Activated T-helper 2 cell treated with anti-CD3 and anti-CD28 coated beads, Interferon-gamma antibody, Interleukin-2, Interleukin-4, amounts not matched to agents 10 μg/mL and 5 μg/mL and 100 μg/mL, durations not matched to agents 14 hours and 24 hours and 36 hours (primary cell): ENCODE results near the gene ARHGAP30. TPM values are rescaled to one million over a fixed set of nuclear protein-coding genes. Genes with fewer than 3 reads are reported as not detected.

Experiments used
- DNase-seq: peaks from one replicate; pipeline ENCODE4 v3.0.0; 2021; ENCODE audit warnings: low spot score
- H3K27ac Mint-ChIP-seq: one replicate; pipeline ENCODE4 v1.8.0; 2021; ENCODE audit warnings: mixed read lengths
- H3K27me3 Mint-ChIP-seq: one replicate; pipeline ENCODE4 v1.8.0; 2021; ENCODE audit warnings: low read depth, mixed read lengths
- H3K36me3 Mint-ChIP-seq: one replicate; pipeline ENCODE4 v1.8.0; 2021; ENCODE audit warnings: low read depth, mixed read lengths
- H3K4me1 Mint-ChIP-seq: one replicate; pipeline ENCODE4 v1.8.0; 2021; ENCODE audit warnings: low read depth, mixed read lengths
- H3K4me3 Mint-ChIP-seq: one replicate; pipeline ENCODE4 v1.8.0; 2021; ENCODE audit warnings: low read depth, mild to moderate bottlenecking, moderate library complexity, mixed read lengths
- H3K9me3 Mint-ChIP-seq: one replicate; pipeline ENCODE4 v1.8.0; 2021; ENCODE audit warnings: mixed read lengths
- intact Hi-C: fragments of 100-400 bp; cut with micrococcal nuclease; formaldehyde crosslinking; loops from one replicate; pipeline ENCODE4 v1.15.1; 2023
- total RNA-seq: library from RNA; stranded (reverse); gene quantifications from 2 replicates; pipeline ENCODE4 v1.2.3, GENCODE V29; 2022

The ARHGAP30 gene
- total RNA-seq, 1 donor from 2014 or later, result 161 TPM

DNA sequence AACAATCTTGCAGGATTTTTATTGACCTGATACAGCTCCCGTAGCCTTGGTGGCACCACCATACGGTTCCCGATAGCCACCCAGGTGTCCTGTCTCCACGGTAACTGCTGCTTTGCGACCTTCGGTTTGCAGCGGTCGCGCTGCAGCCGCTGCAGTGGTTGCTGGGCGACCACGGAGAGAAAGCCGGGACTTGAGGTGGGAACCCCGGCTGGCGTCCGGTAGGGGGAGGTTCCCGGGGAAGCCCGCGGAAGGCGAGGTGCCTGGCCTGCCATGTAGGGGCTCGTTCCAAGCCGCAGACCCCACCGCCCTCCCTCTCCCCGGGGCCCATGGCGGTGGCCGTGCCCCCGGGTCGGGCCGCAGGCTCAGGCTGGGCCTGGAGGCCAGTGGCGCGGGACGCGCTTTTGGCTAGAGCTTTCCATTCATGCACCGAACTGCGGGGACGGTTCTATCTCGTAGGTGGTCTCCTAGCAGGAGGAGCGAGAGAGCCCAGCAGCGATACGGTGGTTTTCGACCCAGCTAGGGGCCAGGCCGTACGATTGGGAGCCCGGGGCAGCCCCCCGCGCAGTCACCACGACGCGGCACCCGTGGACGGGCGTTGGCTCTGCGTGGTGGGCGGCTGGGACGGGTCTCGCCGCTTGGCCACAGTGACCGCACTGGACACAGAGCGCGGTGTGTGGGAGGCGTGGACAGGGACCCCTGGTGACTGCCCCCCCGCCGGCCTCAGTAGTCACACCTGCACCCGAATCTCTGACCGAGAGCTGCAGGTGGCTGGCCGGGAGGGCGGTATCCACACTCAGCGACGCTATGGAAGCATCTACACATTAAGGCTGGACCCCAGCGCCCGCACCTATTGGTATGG lies 28.7 kb upstream of the ARHGAP30 start, which contains the start of gene KLHDC9:
Gene KLHDC9 (plus strand): TSS at position 152 of the 859 bp plus-strand sequence. CDS start 175 bp downstream, at position 327.
- Mint-ChIP-seq H3K9me3 (no peaks in the 10 kb centered on the region), H3K27me3 (no peaks in the 10 kb centered on the region), H3K4me3 (peak within 1 kb of the TSS; percentile 78), H3K27ac (peak within 1 kb of the TSS; percentile 84), H3K4me1 (peaks cover 36% of the 10 kb centered on the region), H3K36me3 (peaks cover 29% of the 10 kb centered on the region)
- DNase-seq, result peak; percentile 63
- intact Hi-C loops, result loop anchor here (1.0 to 10.0 kb wide), 2 partner anchors 55 to 264 kb away; partner anchors contain the start of gene UFC1

DNA sequence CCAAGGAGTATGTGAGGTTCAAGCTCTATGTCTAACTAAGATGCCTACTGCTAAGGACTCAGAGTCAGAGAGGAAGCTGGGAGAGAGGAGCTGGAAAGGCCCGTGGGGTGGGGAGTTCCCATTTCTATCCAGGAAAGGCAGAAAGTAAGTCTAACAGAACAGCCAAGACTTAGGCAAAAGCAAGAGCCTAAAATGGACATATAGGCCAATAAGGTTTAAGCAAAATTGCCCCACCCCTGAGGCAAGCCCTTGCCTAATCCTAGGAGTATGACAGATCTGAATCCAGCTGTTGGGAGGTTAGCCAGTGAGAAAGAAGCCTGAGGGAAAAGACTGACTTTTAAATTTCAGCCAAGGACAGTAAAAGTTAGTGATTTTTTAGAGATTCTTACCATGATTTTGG lies 26.8 kb upstream of the ARHGAP30 start:
- H3K27ac Mint-ChIP-seq, result no peak overlapping the region
- H3K4me1 Mint-ChIP-seq, result peaks cover 52% of the 10 kb centered on the region
- H3K27me3 Mint-ChIP-seq, result no peaks in the 10 kb centered on the region
- no peak for DNase-seq
- intact Hi-C loops, result loop anchor here (2.0 to 10.0 kb wide), 2 partner anchors 18 to 262 kb away; no protein-coding TSS in a partner anchor
- peaks cover 21% of the 10 kb centered on the region for H3K36me3 Mint-ChIP-seq
- H3K4me3 Mint-ChIP-seq, result no peak overlapping the region
- H3K9me3 Mint-ChIP-seq, result no peaks in the 10 kb centered on the region

DNA sequence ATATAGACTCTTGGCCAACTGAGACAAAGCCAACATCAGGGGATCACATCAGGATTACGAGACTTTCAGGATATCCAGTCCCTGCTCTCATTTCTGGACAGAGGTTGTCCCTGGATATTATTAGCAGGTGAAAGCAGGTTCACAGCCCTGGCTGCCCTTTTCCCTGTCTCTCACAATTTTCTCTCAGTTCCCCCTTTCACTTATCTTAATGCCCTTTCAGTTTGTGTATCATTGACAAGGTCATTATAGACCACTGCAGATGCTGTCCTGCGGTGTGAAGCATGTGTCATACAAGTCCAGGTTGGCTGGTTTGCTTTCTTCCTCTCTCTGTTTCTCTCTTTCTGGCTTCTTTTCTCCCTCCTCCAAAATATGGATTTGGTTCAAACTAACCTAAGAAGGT lies 26.3 kb upstream of the ARHGAP30 start:
- H3K27ac Mint-ChIP-seq, result no peak overlapping the region

DNA sequence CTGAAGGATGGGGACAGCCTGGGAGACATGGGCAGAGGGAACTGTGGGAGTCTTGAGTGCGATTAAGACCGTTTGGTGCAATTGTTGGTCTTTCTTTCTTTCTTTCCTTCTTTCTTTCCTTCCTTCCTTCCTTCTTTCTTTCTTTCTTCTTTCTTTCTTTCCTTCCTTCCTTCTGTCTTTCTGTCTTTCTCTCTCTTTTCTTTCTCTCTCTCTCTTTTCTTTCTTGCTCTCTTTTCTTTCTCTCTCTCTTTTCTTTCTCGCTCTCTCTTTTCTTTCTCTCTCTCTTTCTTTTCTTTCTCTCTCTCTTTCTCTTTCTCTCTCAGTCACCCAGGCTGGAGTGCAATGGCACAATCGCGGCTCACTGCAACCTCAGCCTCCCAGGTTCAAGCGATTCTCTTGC lies 25.5 kb upstream of the ARHGAP30 start:
- Mint-ChIP-seq H3K27ac (no peak overlapping the region), H3K9me3 (no peaks in the 10 kb centered on the region), H3K36me3 (peaks cover 14% of the 10 kb centered on the region), H3K4me1 (peaks cover 59% of the 10 kb centered on the region), H3K4me3 (no peak overlapping the region), H3K27me3 (no peaks in the 10 kb centered on the region)
- no peak for DNase-seq
- intact Hi-C loops, result loop anchor here (10.0 kb wide), 1 partner anchor 260 kb away; no protein-coding TSS in a partner anchor

More for the DNA sequence above, 26.3 kb upstream of the ARHGAP30 start:
- intact Hi-C loops, result loop anchor here (2.0 to 10.0 kb wide), 2 partner anchors 19 to 261 kb away; no protein-coding TSS in a partner anchor
- Mint-ChIP-seq H3K9me3 (no peaks in the 10 kb centered on the region), H3K36me3 (peaks cover 21% of the 10 kb centered on the region), H3K4me1 (peaks cover 53% of the 10 kb centered on the region), H3K27me3 (no peaks in the 10 kb centered on the region), H3K4me3 (no peak overlapping the region)
- no peak for DNase-seq

DNA sequence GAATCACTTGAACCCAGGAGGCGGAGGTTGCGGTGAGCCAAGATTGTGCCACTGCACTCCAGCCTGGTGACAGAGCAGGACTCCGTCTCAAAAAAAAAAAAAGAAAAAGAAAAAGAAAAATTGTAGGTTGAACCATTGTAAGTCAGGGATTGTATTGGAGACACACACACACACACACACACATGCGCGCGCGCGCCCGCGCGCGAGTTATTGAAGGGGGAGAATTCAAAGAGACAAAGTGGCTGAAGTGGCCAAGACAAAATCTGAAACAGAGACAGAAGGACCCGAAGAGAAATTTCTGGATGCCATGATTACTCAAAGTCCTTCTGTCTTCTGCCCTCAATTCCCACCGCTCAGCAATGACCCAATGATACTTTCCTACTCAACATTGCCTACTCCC lies 24.8 kb upstream of the ARHGAP30 start:
- no peak overlapping the region for H3K4me3 Mint-ChIP-seq
- no peak for DNase-seq
- intact Hi-C loops, result loop anchor here (10.0 kb wide), 1 partner anchor 260 kb away; no protein-coding TSS in a partner anchor
- H3K27me3 Mint-ChIP-seq, result no peaks in the 10 kb centered on the region
- H3K36me3 Mint-ChIP-seq, result peaks cover 7% of the 10 kb centered on the region
- H3K9me3 Mint-ChIP-seq, result no peaks in the 10 kb centered on the region
- no peak overlapping the region for H3K27ac Mint-ChIP-seq
- H3K4me1 Mint-ChIP-seq, result peaks cover 61% of the 10 kb centered on the region

DNA sequence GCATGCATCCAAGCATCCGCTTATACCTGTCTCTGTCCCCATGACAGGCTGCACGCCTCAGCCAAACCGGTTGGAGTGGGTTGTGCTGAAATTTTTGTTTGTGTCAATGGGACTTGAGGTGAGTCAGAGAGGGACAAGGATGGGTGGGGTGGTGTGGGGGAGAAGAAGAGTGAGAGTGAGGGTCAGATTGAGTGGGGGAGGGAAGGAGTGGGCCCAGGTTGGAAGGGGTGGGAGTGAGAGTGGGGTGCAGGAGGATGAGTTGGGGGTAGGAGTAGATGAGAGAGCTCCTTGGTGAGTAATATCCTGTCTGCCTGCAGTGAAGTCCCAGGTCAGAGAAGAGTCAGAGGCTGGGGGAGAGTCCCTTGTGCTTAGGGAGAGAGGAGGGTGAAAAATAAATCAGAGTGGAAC lies 22.9 kb upstream of the ARHGAP30 start:
- Mint-ChIP-seq H3K27ac (peak overlapping the region; percentile 57), H3K27me3 (no peaks in the 10 kb centered on the region), H3K4me1 (peaks cover 54% of the 10 kb centered on the region), H3K4me3 (no peak overlapping the region), H3K9me3 (no peaks in the 10 kb centered on the region), H3K36me3 (no peaks in the 10 kb centered on the region)
- no peak for DNase-seq
- intact Hi-C loops, result loop anchor here (1.0 to 10.0 kb wide), 4 partner anchors 22 to 258 kb away; partner anchors contain the start of gene DEDD

DNA sequence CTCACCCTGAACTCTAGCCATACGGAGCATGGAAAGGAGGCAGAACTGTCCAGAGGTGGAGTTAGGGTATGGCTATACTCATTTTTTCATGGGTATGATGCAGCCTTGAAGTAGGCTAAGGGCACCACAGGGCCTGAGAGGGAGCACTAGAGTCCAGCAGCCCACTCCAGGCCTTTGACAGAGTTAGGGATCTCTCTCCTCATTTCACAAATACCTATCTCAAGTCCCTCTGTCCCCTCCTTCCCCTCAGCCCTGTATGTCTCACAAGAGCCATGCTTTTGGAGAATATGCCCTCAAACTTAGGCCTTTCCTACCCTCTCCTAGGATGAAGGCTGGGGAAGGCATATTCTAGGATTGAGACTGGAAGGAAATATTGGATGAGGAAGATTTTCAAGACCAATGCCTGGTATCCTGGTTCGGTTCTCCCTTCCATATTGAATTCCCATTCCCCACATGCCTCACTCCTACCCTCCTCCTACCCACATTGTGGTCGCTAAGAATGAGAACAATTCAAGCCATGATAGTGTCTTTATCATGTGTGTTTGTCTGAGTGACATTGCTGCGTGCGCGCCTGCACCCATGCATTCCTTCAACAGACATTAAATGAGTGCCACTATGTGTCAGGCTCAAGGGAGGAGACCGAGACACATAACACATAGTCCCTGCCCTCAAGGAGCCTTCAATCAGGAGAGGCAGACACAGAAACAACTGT lies 22.3 kb upstream of the ARHGAP30 start:
- intact Hi-C loops, result loop anchor here (1.0 to 10.0 kb wide), 4 partner anchors 22 to 257 kb away; partner anchors contain the start of gene DEDD
- Mint-ChIP-seq H3K27ac (no peak overlapping the region), H3K9me3 (no peaks in the 10 kb centered on the region)

DNA sequence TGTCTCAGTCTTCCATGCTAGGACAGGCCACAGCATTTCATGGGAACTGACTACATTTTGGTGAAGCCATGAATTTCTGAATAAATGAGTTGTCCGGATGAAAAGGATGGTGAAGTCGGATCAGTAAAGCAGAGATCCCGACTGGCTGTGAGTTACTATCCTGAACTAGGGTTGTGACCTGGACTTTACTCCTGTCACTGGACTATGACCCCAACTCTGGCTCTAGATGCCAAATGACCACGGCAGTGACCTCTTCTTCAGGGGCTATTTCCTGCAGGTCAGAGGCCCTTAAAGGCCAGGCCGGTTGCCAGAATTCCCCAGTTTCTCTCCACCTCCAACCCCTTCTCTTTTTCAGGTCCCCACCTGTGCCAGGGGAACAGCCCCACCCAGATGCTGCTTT lies 21.4 kb upstream of the ARHGAP30 start:
- Mint-ChIP-seq H3K4me1 (peaks cover 42% of the 10 kb centered on the region), H3K36me3 (no peaks in the 10 kb centered on the region), H3K9me3 (no peaks in the 10 kb centered on the region), H3K27me3 (no peaks in the 10 kb centered on the region), H3K27ac (no peak overlapping the region), H3K4me3 (no peak overlapping the region)
- no peak for DNase-seq
- intact Hi-C loops, result loop anchor here (10.0 kb wide), 1 partner anchor 256 kb away; no protein-coding TSS in a partner anchor

More for the DNA sequence above, 22.3 kb upstream of the ARHGAP30 start:
- Mint-ChIP-seq H3K36me3 (no peaks in the 10 kb centered on the region), H3K4me3 (no peak overlapping the region), H3K27me3 (no peaks in the 10 kb centered on the region), H3K4me1 (peaks cover 48% of the 10 kb centered on the region)
- no peak for DNase-seq

DNA sequence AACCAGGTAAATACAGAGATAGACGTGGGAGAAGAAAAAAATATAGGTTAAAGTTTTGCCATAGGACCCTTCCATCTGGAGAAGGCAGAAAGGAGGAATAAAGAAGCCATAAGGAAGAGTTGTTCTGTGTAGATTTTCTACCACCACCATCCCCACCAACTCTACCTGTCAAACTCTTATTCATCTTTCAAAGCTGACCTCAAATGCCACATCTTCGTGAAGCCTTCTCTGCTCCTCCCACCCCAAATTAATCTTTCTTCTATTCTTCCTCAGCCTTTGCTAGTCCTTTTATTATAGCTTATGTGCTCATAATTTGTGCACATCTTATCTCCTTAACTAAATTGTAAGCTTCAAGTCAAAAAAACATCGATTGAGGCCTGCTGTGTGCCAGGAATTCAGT lies 20.9 kb upstream of the ARHGAP30 start:
- Mint-ChIP-seq H3K36me3 (no peaks in the 10 kb centered on the region), H3K4me1 (peaks cover 41% of the 10 kb centered on the region), H3K9me3 (no peaks in the 10 kb centered on the region), H3K27me3 (no peaks in the 10 kb centered on the region), H3K4me3 (no peak overlapping the region), H3K27ac (no peak overlapping the region)
- DNase-seq, result no peak
- intact Hi-C loops, result loop anchor here (10.0 kb wide), 1 partner anchor 256 kb away; no protein-coding TSS in a partner anchor

DNA sequence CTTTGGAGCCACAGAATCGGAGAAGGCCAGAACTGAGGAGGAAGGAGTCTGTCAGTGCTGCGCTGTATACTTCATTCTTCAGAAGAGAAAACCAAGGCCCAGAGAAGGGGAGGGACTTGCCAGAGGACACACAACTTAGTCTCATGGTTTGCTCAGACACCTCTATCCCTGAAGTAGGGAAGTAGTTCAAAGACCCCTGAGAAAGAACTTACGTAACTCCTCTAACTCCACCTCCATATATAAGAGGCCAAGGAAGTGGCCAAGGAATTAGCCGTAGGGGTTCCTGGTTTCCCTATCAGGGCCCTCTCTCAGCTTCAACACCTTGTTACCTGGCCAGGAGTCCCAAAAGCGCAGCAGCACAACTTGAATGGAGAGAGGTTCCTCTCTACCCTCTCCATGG lies 20.2 kb upstream of the ARHGAP30 start:
- Mint-ChIP-seq H3K4me1 (peaks cover 40% of the 10 kb centered on the region), H3K27ac (no peak overlapping the region), H3K4me3 (no peak overlapping the region), H3K36me3 (no peaks in the 10 kb centered on the region), H3K9me3 (no peaks in the 10 kb centered on the region), H3K27me3 (no peaks in the 10 kb centered on the region)
- no peak for DNase-seq
- intact Hi-C loops, result loop anchor here (10.0 kb wide), 1 partner anchor 255 kb away; no protein-coding TSS in a partner anchor

DNA sequence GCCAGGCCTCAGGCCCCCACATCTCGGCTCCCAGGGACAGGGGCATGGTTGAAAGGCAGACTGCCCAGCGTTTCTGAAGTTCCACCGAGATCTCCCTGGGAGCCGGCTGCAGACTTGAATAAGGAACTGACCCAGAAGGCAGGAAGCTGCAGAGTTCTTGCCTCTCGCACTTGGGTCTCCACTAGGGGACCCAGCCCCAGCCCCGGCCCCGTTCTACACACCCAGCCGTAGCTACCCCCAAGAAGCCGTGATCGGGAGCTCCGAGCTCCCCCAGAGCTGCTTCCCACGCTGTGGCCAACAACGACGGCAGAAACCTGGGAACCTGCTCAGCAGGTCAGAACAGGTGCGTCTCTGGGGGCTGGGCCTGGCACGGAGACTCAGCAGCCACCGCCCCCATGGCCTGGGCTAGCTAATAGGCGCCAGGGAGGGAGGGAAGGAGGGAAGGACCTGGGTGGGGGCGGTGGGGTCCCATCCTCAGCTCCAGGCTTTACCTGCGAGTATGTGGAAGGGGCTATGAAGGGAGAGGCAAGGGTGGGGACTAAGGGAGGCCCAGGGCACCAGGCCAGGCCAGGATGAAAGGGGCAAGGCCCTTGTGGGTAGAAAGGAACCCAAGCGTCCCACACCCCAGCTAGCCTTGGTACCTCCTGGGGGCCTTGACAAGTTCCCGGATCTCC lies 19.7 kb upstream of the ARHGAP30 start, which contains the start of gene NECTIN4:
Gene NECTIN4 (minus strand): TSS at position 308 of the 674 bp plus-strand sequence. CDS start 262 bp downstream, at position 46.
- Mint-ChIP-seq H3K9me3 (no peaks in the 10 kb centered on the region), H3K27ac (no peak within 1 kb of the TSS), H3K4me3 (no peak within 1 kb of the TSS), H3K4me1 (peaks cover 38% of the 10 kb centered on the region), H3K36me3 (no peaks in the 10 kb centered on the region), H3K27me3 (no peaks in the 10 kb centered on the region)
- intact Hi-C loops, result no loop called here
- no peak for DNase-seq

DNA sequence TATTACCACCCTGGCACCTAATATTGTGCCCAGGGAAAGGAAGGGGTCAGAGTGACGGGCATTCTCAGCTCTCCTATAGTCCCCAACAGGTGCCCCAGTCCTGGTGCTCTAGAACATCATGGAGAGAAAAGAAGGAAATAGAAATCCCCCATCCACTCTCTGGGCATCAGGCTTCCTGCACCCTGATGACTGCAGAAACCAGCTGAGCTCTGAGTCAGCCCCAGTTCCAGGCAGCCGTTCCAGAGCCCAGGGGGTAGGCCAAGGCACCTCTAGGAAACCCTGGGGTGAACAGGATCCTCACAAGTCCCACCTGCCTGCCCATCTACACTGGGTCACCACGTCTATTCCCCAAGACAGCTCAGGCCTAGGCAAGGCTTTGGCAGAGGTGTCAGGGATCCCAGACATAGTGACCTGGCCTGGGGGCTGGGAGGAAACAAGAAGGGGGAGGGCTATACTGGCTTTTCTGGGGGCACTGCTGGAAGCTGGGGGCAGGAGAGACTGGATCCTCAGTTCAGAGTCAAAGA lies 19.0 kb upstream of the ARHGAP30 start:
- H3K9me3 Mint-ChIP-seq, result no peaks in the 10 kb centered on the region
- DNase-seq, result no peak

More for the DNA sequence above, 19.0 kb upstream of the ARHGAP30 start:
- no peaks in the 10 kb centered on the region for H3K27me3 Mint-ChIP-seq
- intact Hi-C loops, result no loop called here
- no peak overlapping the region for H3K27ac Mint-ChIP-seq
- H3K4me1 Mint-ChIP-seq, result peaks cover 36% of the 10 kb centered on the region
- H3K36me3 Mint-ChIP-seq, result no peaks in the 10 kb centered on the region
- H3K4me3 Mint-ChIP-seq, result no peak overlapping the region
